ENCODE results near the gene BCLAF3. TPM values are rescaled to one million over a fixed set of nuclear protein-coding genes. Genes with fewer than 3 reads are reported as not detected.

Gene BCLAF3
- total RNA-seq, 4 donors from 2014 or later: 10.5 to 42.1 (median 16.4) TPM

DNA sequence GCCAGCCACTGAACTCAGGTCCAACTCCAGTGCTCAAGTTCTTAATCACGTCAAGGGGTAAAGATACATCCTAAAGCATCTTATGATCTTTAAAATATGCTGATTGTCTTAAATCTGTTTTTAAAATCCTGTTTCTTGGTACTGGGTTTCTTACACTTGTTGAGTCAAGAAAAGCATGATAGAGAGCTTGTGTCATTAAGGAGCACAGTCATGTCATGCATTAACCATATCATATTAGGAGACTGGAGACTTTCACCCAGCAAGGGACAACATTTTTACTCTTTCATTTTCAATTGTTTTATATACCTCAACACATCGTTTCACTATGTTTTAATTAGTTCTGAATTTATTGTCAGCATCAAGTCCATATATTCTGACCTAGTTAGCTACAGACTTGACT lies 41.5 kb downstream of the BCLAF3 start:
- Histone ChIP-seq H3K27me3 (no peaks in the 10 kb centered on the region), H3K9me3 (no peaks in the 10 kb centered on the region), H3K36me3 (peaks cover 0 to 7% (median 0%) of the 10 kb centered on the region in 3 donors), H3K27ac (no peak overlapping the region), H3K4me1 (no peaks in the 10 kb centered on the region), H3K4me3 (no peak overlapping the region)
- no peak for DNase-seq
- TF ChIP-seq, protein P1, sequence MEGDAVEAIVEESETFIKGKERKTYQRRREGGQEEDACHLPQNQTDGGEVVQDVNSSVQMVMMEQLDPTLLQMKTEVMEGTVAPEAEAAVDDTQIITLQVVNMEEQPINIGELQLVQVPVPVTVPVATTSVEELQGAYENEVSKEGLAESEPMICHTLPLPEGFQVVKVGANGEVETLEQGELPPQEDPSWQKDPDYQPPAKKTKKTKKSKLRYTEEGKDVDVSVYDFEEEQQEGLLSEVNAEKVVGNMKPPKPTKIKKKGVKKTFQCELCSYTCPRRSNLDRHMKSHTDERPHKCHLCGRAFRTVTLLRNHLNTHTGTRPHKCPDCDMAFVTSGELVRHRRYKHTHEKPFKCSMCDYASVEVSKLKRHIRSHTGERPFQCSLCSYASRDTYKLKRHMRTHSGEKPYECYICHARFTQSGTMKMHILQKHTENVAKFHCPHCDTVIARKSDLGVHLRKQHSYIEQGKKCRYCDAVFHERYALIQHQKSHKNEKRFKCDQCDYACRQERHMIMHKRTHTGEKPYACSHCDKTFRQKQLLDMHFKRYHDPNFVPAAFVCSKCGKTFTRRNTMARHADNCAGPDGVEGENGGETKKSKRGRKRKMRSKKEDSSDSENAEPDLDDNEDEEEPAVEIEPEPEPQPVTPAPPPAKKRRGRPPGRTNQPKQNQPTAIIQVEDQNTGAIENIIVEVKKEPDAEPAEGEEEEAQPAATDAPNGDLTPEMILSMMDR (IDR thresholded peaks at IDR 0.05): no peak
- TF ChIP-seq POLR2A (IDR thresholded peaks at IDR 0.05): no peak

- Histone ChIP-seq H3K9me3 (no peaks in the 10 kb centered on the region), H3K27me3 (no peaks in the 10 kb centered on the region), H3K4me1 (no peaks in the 10 kb centered on the region), H3K27ac (no peak overlapping the region), H3K4me3 (no peak overlapping the region), H3K36me3 (peaks cover 0 to 7% (median 0%) of the 10 kb centered on the region in 3 donors)
- TF ChIP-seq, protein P1 (IDR thresholded peaks at IDR 0.05): no peak
- no peak for TF ChIP-seq POLR2A (IDR thresholded peaks at IDR 0.05)
- no peak for DNase-seq
These were observed 43.2 kb downstream of the BCLAF3 start for GRCh38 chrX:19947612-19948011.

Small RNA genes lying within 50 kb of the gene (small RNA-seq; reads per million reads assigned to genes)
- gene MIR23C (0.12 to 0.13 reads per million in 2 donors), gene RF00019 (0 reads per million in 2 donors)

Other genes with a start within 250 kb of the BCLAF3 start
- 10 to 100 TPM in 2 of 4 donors, 1 to 10 TPM in 2; 8.8 to 27.2 (median 13.3) TPM for gene SH3KBP1, start 103.5 kb downstream of the BCLAF3 start, total RNA-seq
- 1 to 10 TPM; 1.3 to 5.3 (median 2.9) TPM for gene MAP7D2, start 125.8 kb upstream of the BCLAF3 start, total RNA-seq
- gene EIF1AX, start 150.8 kb upstream of the BCLAF3 start, total RNA-seq: 10 to 100 TPM; 20.8 to 30.5 (median 27.9) TPM